Measurements from ENCODE around the gene MBP.

Gene MBP

DNA sequence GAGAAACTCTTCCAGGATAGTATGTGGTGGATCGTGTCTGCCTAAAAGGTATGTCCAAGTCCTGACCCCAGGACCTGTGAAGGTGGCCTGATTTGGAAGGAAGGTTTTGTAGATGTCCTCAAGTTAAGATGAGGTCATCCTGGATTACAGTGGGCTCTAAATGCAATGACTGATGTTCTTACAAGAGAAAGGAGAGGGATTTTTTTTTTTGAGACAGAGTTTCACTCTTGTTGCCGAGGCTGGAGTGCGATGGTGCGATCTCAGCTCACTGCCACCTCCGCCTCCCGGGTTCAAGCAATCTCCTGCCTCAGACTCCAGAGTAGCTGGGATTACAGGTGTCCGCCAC, 19.9 kb downstream of the MBP start:
- no peak for DNase-seq

DNA sequence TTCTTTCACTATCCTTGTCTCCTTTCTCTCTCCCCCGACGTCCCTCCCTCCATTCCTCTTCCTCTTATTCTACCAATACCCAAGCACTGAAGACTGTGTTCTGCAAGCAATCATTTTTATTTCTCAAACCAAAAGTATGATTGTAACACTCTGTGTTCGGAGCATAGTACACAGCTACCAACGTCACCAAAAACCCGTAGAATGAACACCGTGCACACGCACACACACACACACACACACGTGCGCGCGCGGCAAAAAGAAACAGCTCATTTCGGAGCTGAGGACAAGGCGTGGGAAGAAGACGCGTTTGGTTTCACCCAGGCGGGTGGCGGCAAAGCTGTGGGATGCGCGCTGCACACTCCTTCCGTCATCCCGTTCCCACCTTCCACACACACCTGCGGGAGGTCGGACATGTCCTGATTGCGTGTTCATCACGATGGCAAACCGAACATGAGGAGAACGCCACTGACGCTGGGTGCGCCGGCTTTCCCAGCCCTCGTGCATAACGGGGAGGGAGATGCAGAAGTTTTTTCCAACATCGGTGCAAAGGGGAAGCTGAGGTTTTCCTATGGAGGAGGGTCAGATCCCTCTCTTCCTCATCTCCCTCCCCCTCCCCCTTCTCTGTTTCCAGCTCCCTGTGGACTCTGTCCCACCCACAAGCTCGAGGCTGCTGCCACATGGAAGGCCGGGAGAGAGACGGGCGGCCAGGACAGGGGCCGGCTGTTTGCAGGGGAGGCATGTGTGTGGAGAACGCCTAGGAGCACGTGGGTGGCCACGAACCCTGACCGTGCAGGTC, 20.4 kb downstream of the MBP start:
- no peak for DNase-seq

DNA sequence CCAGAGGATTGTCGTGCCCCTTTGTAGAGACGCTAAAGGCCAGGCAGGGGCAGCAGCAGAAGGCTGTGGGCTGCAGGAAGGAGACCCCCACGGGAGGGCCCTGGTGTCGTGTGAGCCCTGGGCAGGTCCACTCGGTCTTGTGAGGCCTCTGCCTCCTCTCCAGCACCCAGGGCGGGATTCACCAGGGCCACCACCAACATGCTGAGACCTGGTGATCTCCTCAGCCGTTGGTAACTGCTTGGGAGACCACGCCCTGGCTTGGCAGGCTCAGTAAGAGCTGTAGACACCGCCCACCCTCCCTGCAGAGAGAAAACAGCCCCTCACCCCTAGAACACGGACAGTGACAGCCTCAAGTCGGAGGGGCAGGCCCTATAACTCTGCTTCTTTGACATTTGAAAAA, 21.1 kb downstream of the MBP start:
- DNase-seq: no peak

GRCh38 chr18:77110936-77111335, 21.6 kb downstream of the MBP start:
- no peak for DNase-seq

DNA sequence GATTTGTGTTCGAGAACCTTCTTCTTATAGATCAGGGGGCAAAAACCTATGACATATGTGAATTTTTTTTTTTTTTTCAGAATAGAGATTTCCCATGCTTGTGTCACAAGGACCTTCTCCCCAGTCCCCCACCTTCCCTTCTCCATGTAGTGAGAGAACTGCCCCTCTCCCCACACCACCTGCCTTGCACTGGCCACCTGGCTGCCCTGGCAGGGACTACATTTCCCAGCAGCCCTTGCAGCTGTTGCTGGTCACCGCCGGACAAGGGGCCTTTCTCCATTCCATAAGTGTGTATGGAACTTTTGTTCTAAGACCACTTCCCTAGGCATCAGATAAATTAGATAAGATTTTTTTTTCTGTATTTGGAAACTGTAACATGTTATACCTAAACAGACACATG, 22.2 kb downstream of the MBP start:
- no peak for DNase-seq

DNA sequence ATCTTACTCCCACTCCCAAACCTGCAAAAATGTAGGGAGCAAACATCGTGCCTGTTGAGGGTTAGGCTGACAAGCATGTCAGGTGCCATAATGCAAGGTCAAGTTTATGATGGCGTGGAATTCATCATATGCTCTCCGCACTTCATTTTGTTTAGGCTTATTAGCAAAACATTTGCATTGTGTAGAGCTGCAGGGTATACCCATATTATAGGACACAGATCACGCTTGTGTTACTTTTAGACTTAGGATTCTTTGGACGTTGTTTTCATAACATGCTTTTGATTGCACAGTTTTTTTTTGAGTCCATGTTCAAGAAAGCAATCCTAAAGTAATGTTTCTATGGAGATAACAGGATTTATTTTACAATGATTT, 22.9 kb downstream of the MBP start:
- no peak for DNase-seq

- DNase-seq: no peak
These were observed 23.5 kb downstream of the MBP start for GRCh38 chr18:77108821-77109647.

GRCh38 chr18:77108001-77108692, 24.4 kb downstream of the MBP start:
- peak; percentile 40 to 55 for DNase-seq

DNA sequence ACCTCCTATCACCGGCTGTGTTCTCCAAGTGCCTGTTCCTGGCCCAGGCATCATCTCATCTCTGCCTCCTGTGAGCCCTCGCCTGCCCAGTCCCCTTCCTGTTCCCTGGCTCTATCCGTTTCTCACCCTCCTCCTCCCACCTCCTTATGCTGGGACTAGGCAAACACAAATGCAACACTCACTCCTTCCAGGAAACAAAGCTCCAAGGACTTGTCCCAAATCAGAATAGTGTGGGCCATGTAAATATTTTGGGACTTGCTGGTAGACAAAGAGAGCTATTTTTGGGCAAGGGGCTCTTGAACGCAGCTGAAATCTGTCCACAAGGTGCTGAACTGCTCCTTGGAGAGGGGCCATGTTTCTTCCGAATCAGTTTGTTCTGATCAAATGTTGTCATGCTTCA, 25.3 kb downstream of the MBP start:
- no peak for DNase-seq

DNA sequence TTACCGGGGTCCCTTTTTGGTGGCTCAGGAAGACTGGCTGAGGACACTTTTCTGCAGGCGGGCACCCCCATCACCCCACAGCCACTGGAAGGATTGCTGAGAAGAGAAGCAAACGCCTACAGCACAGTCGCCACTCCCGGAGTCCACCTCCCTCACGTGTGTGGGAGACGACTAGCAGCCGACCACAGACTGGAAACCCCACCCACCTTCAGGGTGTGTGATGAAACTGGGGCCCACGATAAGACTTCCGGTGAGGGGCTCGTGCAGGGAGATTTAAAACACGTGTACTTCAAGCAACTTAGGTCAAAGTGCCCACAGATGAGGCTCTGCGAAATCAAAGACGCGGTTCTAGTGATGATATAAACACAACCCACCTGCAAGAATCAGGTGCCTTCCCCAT, 26.3 kb downstream of the MBP start:
- DNase-seq: peak; percentile 70 to 72

DNA sequence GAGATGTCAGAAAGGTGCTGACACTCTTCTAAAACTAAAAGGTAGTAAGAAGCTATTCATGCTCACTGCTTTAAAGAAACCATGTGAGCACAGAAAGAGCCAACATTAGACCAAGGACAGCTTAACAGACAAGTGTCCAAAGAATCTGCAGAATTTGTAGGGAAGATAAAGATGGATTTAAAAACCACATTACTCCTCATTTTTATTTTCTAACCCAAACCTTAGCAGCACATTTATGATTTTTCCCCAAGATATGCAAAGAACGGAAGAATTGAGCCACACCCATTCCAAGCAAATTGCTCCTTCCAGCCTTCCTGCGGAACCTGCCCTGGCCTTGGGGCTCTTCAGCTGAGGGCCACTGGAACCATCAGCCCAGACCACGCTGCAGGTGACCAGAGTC, 26.9 kb downstream of the MBP start:
- no peak for DNase-seq

- no peak for DNase-seq
These were observed 27.6 kb downstream of the MBP start for GRCh38 chr18:77105028-77105427.

DNA sequence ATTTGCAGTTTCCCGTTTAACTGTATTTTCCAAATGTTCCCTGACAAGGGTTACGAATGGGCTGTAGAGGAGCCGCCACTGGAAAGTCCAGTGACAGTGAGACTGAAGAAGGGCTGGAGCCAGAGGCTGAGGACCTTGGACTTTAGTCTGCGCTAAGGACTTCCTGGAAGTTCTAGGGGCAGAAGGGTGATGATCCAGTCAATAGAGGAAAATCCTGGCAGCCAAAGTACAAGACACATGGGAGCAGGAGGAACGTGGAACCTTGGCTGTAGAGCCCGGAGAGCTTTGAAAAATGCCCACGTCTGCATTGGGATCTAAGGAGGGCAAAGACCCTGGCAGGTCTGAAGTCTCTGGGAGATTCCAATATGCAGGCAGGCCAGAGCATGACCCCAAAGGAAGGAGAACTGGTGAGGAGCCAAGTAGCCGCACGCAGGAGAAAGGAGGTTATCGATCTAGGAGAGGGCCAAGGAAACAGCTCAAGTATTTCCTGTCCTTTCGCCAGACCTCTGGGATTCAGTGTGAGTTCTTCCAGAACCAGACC, 28.5 kb downstream of the MBP start:
- no peak for DNase-seq

DNA sequence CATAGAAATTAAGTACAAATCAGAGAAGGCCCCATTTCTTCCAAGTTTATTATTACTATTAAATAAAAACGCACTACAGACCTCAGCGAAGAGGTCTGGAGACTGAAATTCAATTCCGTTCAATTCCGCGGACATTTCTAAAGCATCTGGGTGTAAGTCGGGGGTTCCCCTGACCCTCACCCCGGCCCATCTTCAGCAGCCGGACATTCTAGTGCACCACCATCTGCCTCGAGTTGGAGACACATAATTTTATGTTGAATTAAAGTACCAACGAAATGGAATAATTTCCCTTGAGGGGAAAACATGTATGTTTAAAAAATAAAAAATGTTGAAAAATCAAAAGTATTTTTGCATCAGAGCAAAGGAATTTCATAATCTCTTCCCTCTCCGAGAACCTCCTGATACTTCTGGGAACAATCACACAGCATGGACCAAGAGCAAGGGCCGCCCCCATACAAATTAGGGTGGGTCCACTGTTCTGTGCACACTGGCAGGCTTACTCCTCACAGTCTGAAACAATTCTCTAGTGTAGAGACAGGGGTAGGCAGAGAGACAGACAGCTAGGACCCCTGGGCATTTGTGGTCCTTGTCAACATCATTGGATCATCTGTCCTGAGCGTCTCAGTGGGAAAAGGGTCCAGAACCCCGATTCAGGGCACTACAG, 29.3 kb downstream of the MBP start:
- no peak for DNase-seq

- DNase-seq: no peak
These were observed 30.1 kb downstream of the MBP start for GRCh38 chr18:77102259-77103040.

- peak; percentile 71 to 72 for DNase-seq
These were observed 30.9 kb downstream of the MBP start for GRCh38 chr18:77101410-77102258.

DNA sequence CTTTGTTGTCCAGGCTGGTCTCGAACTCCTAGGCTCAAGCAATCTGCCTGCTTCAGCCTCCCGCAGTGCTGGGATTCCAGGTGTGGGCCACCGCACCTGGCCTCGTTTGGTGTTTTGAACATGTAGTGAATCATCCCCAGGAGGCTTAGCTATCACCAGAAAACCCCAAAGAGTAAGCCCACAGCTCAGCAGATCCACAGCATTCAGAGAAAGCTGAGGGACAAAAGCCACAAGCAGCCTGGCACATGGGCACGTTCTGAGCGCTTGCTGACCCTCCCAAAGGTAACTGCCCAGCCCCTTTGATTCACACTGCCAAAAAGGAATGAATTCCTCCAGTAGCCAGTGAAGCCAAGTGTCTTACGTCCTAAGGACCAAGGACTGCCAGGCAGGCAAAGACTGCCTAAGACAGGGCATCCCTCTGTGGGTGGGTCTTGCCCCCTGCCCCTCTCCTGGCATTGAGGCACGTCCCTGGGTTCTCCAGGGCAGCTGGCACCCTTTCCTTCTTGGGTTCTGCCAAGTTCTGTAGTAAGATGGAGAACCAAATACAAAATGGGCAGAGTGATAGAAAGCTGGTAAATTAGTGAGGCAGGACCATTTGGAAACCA, 31.7 kb downstream of the MBP start:
- DNase-seq: no peak

DNA sequence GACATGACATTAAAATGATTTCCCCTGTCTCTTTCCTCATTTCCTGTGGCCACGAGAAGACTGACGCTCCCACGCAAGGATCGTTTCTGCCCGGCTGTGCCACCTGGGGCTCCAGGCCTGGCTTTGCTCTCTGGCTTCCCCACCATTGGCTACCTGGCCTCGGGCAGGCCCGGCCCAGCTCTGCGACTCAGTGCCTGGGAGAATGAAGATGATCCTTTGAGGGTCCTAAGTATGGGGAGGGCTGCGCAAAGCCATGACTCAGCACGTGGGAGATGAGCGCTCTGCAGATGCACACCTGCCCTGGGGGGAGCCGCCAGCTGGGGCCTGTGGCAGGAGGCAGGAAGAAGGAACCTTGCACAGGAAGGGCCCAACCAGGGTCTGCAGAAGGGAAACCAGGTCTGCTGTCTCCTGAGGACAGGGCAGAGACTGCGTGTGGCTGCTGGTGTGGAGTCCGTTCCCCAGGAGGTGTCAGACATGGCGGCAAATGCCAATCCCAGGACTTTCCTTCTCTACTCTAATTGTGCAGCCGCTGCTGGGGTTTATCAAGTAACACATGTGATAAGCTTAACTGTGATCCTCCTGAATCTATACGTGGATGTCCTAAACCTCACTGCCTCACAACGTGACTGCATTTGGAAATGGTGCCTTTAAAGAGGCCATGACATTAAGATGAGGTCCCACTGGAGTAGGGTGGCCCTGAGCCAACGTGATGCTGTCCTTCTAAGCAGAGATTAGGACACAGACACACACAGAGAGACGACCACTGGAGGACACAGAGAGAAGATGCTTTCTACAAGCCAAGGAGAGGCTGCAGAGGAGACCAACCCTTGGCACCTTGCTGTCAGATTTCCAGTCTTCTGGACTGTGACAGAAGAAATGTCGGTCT, 32.9 kb downstream of the MBP start:
- DNase-seq: peak in 1 of 2 donors; percentile 28

GRCh38 chr18:77098538-77099174, 33.9 kb downstream of the MBP start:
- no peak for DNase-seq

All from stimulated activated CD4-positive, alpha-beta T cell treated with anti-CD3 and anti-CD28 coated beads, Interleukin-2, amount 100 ng/mL, for 24 hours (primary cell).